Measurements from ENCODE around the gene FOXR1.

DNA sequence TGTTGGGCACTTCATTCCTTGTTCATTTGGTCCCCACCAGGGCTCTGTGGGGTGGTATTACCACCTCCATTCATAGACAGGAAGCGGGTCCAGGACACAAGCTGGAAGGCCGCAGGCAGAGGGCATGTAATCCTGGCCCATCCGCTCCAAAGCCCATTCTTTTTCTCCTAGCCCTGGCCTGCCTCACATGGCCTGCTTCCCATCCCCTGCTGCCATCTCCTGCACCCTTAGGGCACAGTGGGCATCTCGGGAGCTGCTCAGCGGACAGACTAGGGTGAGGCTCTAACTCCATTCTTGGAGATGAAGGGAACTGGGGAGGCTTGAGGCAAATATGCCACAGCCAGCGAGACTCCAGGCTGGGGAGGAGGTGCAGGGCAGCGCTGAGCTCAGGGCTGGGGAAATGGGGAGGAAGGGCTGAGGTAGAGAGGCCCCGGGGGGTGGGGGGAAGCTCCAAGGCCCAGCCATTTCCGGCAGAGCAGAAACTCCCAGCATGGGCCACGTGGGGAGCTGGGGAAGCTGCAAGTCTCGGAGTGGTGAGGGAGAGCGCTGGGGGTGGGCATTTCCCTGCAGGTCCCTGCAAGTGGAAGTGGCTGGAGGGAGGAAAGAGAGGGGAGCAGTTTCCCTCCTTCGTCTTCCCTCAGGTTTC is 31.5 kb upstream of the FOXR1 start:
- TF ChIP-seq, protein P1, sequence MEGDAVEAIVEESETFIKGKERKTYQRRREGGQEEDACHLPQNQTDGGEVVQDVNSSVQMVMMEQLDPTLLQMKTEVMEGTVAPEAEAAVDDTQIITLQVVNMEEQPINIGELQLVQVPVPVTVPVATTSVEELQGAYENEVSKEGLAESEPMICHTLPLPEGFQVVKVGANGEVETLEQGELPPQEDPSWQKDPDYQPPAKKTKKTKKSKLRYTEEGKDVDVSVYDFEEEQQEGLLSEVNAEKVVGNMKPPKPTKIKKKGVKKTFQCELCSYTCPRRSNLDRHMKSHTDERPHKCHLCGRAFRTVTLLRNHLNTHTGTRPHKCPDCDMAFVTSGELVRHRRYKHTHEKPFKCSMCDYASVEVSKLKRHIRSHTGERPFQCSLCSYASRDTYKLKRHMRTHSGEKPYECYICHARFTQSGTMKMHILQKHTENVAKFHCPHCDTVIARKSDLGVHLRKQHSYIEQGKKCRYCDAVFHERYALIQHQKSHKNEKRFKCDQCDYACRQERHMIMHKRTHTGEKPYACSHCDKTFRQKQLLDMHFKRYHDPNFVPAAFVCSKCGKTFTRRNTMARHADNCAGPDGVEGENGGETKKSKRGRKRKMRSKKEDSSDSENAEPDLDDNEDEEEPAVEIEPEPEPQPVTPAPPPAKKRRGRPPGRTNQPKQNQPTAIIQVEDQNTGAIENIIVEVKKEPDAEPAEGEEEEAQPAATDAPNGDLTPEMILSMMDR (IDR thresholded peaks at IDR 0.05) = no peak
- TF ChIP-seq POLR2AphosphoS5 (IDR thresholded peaks at IDR 0.05) (no peak), POLR2A (IDR thresholded peaks at IDR 0.05) (no peak)

Measured in stomach (tissue), 4 donors.